Keratinocyte (primary cell): Measurements from ENCODE around the gene CTDSP2.

ENCODE experiments used
- CTCF ChIP-seq, 3 experiments: IDR thresholded peaks in 1 of 3; conservative IDR thresholded peaks in 1 of 3; optimal IDR thresholded peaks in 1 of 3; 2 replicates in 2 of 3; 3 replicates in 1 of 3; pipeline versions ENCODE3 to v1.5.1; 2011; ENCODE audit warnings: low read length in 3 of 3, mild to moderate bottlenecking in 3 of 3, moderate library complexity in 2 of 3, control low read depth in 1 of 3, inconsistent platforms in 1 of 3; ENCODE audit not compliant: insufficient read depth in 2 of 3; ENCODE audit errors: extremely low read depth in 1 of 3
- EZH2 ChIP-seq: IDR thresholded peaks from one replicate; pipeline ENCODE4 v1.6.1; 2012; ENCODE audit warnings: inconsistent platforms, mild to moderate bottlenecking, low read length, moderate library complexity

GRCh38 chr12:57875753-57876547 lies 29.4 kb upstream of the CTDSP2 start:
- TF ChIP-seq CTCF (optimal IDR thresholded peaks at IDR 0.05 in 1 of 3, IDR thresholded peaks at IDR 0.05 in 1 of 3, conservative IDR thresholded peaks at IDR 0.05 in 1 of 3; ENCODE audit: extremely low read depth in 1 of 3, insufficient read depth in 2 of 3, low read length in 3 of 3) (no peak), EZH2 (no peak)
